Panc1 (cell line): ENCODE measurements around the gene TANC1.

Experiments used
- CTCF ChIP-seq: fragments of 450-650 bp; IDR thresholded peaks from 2 replicates; pipeline ENCODE4 v1.5.1; 2017; ENCODE audit warnings: mild to moderate bottlenecking
- POLR2AphosphoS5 ChIP-seq: IDR thresholded peaks from 2 replicates; pipeline ENCODE4 v1.6.1; 2012; ENCODE audit warnings: mild to moderate bottlenecking, low read depth, low read length, moderate library complexity

DNA sequence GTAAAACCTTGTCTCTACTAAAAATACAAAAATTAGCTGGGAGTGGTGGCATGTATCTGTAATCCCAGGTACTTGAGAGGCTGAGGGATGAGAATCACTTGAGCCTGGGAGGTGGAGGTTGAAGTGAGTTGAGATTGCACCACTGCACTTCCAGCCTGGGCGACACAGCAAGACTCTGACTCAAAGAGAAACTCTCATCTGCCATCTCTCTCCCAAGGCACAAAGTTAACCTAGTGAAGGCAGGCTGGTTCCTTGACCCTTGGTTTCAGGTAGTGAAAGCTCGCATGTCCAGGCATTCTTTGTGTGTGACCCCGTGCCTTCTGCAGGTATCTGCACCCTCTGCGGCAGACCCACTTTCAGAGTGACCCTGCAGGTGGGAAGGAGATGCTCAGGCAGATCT, 218.0 kb downstream of the TANC1 start:
- TF ChIP-seq CTCF (no peak), POLR2AphosphoS5 (no peak)
